Activated naive CD4-positive, alpha-beta T cell treated with anti-CD3 and anti-CD28 coated beads, Interleukin-2, amount 50 U/mL, for 72 hours (primary cell): ENCODE results near the gene PRSS50. TPM values are rescaled to one million over a fixed set of nuclear protein-coding genes. Genes with fewer than 3 reads are reported as not detected.
"Not testable (repeated sequence)": the region's sequence is repeated elsewhere in the genome, so short reads cannot be mapped to it uniquely, and the experiment has no call there.

ENCODE experiments used
- ATAC-seq, 2 donors: fragments of 150-1000 bp; cut with Tn5 transposase; 2 replicates each; pipeline ENCODE4 v1.10.0; 2021; ENCODE audit warnings: mild to moderate bottlenecking in 2 of 2, moderate library complexity in 2 of 2
- DNase-seq, 2 donors: peaks; one replicate each; pipeline ENCODE4 v3.0.0; 2021 to 2022; ENCODE audit warnings: low spot score in 2 of 2
- H3K27ac Mint-ChIP-seq, 2 donors: one replicate each; pipeline ENCODE4 v1.8.0; 2022; ENCODE audit warnings: mild to moderate bottlenecking in 2 of 2, mixed read lengths in 2 of 2
- H3K36me3 Mint-ChIP-seq, 2 donors: one replicate each; pipeline ENCODE4 v1.8.0; 2022; ENCODE audit warnings: mixed read lengths in 2 of 2
- H3K9me3 Mint-ChIP-seq, 2 donors: one replicate each; pipeline ENCODE4 v1.8.0; 2022; ENCODE audit warnings: mixed read lengths in 2 of 2
- total RNA-seq, 2 donors: library from RNA; stranded (reverse); gene quantifications; one replicate each; pipeline ENCODE4 v1.2.3, GENCODE V29; 2022

The PRSS50 gene, protein sequence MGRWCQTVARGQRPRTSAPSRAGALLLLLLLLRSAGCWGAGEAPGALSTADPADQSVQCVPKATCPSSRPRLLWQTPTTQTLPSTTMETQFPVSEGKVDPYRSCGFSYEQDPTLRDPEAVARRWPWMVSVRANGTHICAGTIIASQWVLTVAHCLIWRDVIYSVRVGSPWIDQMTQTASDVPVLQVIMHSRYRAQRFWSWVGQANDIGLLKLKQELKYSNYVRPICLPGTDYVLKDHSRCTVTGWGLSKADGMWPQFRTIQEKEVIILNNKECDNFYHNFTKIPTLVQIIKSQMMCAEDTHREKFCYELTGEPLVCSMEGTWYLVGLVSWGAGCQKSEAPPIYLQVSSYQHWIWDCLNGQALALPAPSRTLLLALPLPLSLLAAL
- total RNA-seq, result not detected

DNA sequence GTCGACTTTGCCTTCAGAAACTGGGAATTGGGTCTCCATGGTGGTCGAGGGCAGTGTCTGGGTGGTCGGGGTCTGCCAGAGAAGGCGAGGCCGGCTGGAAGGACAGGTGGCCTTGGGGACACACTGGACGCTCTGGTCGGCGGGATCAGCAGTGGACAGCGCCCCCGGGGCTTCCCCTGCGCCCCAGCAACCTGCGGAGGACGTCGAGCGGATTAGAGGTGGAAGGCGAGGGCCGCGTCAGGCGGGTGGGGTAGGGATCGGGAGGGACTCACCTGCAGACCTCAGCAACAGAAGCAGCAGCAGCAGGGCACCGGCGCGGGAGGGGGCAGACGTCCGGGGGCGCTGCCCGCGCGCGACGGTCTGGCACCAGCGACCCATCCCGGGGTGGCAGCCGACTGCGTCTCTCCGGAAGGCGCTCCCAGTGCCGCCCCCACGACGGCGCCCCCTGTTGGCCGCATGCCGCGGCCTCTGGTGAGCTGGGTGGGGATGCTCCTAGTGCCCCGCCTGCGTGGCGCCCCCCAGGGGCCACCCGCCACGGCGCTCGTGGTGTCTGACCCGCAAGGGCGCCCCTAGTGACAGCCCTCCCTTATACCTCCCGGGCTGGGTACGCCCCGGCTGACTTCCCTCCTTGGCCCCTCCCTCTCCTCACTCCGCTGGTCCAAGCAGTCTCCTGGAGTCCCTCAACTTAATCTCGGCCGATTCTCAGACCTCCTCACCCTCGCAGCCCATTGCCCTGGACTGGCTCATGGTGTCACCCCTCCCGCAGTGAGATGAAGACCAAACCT is at the start of gene PRSS50:
PRSS50 (minus strand) TSS at position 423 of the 785 bp plus-strand sequence; CDS start at position 378, 45 bp downstream.
- Mint-ChIP-seq H3K9me3 (no peaks in the 10 kb centered on the region), H3K36me3 (no peaks in the 10 kb centered on the region), H3K27ac (no peak within 1 kb of the TSS)
- ATAC-seq (peak in 1 of 2 donors; percentile 82), DNase-seq (peak in 1 of 2 donors; percentile 56)

GRCh38 chr3:46764206-46764605 is 46.5 kb upstream of the PRSS50 start:
- ATAC-seq (no peak), DNase-seq (no peak)
- Mint-ChIP-seq H3K36me3 (peaks cover 0 to 35% of the 10 kb centered on the region in 2 donors), H3K9me3 (peaks cover 0 to 31% of the 10 kb centered on the region in 2 donors), H3K27ac (no peak overlapping the region)

DNA sequence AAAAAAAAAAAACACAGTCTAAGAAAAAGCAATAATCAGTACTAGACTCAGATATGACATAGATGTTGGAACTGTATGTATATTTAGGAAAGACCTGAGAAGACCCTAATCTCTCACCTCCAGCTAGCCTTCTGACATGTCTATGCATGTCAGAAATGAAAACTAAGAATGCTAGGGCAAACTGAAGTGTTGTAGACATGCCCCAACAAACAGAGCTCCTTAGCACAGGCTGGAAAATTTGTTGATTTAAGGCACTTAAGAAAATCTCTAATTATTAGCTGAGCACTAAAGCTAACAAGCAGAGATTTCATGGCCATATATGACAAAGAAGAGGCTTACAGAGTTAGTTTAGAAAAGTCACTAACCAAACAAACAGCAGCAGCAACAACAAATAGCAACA is 45.5 kb upstream of the PRSS50 start:
- H3K9me3 Mint-ChIP-seq, result peaks cover 0 to 31% of the 10 kb centered on the region in 2 donors
- DNase-seq (no peak), ATAC-seq (no peak)
- H3K27ac Mint-ChIP-seq, result no peak overlapping the region
- peaks cover 0 to 35% of the 10 kb centered on the region in 2 donors for H3K36me3 Mint-ChIP-seq

- peaks cover 0 to 25% of the 10 kb centered on the region in 2 donors for H3K36me3 Mint-ChIP-seq
- ATAC-seq, result no peak
- no peak for DNase-seq
These were observed 41.8 kb upstream of the PRSS50 start for GRCh38 chr3:46759239-46760167.

DNA sequence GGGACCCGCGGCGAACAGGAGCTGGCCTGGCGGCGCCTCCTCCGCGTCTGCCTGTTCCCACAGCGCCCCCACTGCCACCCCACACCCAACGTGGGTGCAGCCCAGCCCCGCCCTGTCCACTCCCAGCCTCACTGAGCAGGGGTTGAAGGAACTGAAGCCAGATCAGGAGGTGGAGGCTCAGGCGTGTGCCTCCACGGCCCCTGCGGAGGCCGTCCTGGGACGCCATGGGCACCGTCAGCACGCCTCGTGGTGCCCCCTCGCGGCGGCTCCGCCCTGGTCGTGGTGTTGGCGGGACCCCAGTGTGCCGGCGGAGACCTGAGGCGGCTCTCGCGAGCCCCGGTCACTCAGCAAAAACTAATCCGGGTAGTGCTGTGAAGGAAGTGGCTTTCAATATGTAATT is 39.0 kb upstream of the PRSS50 start:
- Mint-ChIP-seq H3K36me3 (no peaks in the 10 kb centered on the region), H3K9me3 (no peaks in the 10 kb centered on the region), H3K27ac (no peak overlapping the region)
- DNase-seq (no peak), ATAC-seq (no peak)

More at GRCh38 chr3:46759239-46760167, 41.8 kb upstream of the PRSS50 start:
- Mint-ChIP-seq H3K27ac (no peak overlapping the region), H3K9me3 (peaks cover 0 to 18% of the 10 kb centered on the region in 2 donors)

GRCh38 chr3:46755646-46756045 is 38.0 kb upstream of the PRSS50 start:
- Mint-ChIP-seq H3K9me3 (no peaks in the 10 kb centered on the region), H3K27ac (no peak overlapping the region), H3K36me3 (no peaks in the 10 kb centered on the region)
- no peak for ATAC-seq
- DNase-seq, result no peak

DNA sequence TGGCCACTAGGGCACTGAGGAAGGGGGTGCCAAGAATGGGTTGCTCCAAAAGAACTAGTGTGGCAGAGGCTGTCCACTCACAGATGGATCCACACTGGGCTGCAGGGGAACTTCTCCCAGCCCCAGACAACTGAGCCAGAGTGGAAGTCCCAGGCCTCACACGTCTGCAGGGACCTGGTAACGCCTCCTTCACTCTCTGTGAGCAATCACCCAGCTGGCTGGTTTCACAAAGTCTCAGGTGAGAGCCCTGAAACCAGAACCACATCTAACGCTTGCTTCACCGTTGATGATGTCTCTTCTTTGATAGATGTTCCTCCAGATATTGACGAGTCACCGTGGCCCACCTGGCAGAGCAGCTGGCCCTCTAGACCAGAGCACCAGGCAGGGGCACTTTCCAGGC is 35.5 kb upstream of the PRSS50 start:
- peak overlapping the region in 1 of 2 donors; percentile 81 for H3K27ac Mint-ChIP-seq
- H3K36me3 Mint-ChIP-seq, H3K9me3 Mint-ChIP-seq: not testable (repeated sequence)
- ATAC-seq (peak; percentile 96 to 99), DNase-seq (peak in 1 of 2 donors; percentile 42)

DNA sequence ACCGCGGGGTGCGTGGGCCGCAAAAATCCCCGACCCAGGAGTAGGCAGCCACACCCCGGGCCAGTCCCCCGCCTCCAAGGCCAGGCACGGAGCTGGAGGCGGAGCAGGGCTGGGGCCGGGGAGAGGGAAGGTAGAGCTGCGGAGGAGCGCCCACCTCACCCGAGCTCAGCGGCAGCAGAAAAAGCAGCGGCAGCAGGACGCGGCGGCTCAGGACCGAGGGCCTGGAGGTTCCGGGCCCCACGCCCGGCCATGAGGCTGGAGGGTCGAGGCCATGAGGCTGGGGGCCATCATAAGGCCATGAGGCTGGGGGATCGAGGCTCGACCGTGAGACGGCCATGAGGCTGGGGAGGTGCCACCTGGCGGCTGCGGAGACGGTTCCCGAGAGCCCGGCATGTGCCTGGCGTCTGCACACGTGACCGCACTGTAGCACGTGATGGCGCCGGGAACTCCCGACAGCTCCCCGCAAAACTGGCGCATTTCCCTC is 32.9 kb upstream of the PRSS50 start:
- no peak overlapping the region for H3K27ac Mint-ChIP-seq
- DNase-seq (no peak), ATAC-seq (no peak)
- no peaks in the 10 kb centered on the region for H3K36me3 Mint-ChIP-seq
- H3K9me3 Mint-ChIP-seq, result no peaks in the 10 kb centered on the region

- no peaks in the 10 kb centered on the region for H3K36me3 Mint-ChIP-seq
- ATAC-seq (no peak), DNase-seq (no peak)
- H3K27ac Mint-ChIP-seq, result no peak overlapping the region
- no peaks in the 10 kb centered on the region for H3K9me3 Mint-ChIP-seq
These were observed 31.5 kb upstream of the PRSS50 start for GRCh38 chr3:46749129-46749528.

GRCh38 chr3:46748170-46748569 is 30.5 kb upstream of the PRSS50 start:
- no peak overlapping the region for H3K27ac Mint-ChIP-seq
- no peak for DNase-seq
- no peaks in the 10 kb centered on the region for H3K9me3 Mint-ChIP-seq
- no peaks in the 10 kb centered on the region for H3K36me3 Mint-ChIP-seq
- ATAC-seq, result no peak

- ATAC-seq (no peak), DNase-seq (no peak)
- Mint-ChIP-seq H3K36me3 (no peaks in the 10 kb centered on the region), H3K9me3 (no peaks in the 10 kb centered on the region), H3K27ac (no peak overlapping the region)
These were observed 29.0 kb upstream of the PRSS50 start for GRCh38 chr3:46746711-46747110.

- DNase-seq, result no peak
- Mint-ChIP-seq H3K9me3 (no peaks in the 10 kb centered on the region), H3K36me3 (no peaks in the 10 kb centered on the region), H3K27ac (no peak overlapping the region)
- ATAC-seq, result no peak
These were observed 25.4 kb upstream of the PRSS50 start for GRCh38 chr3:46742992-46743585.

DNA sequence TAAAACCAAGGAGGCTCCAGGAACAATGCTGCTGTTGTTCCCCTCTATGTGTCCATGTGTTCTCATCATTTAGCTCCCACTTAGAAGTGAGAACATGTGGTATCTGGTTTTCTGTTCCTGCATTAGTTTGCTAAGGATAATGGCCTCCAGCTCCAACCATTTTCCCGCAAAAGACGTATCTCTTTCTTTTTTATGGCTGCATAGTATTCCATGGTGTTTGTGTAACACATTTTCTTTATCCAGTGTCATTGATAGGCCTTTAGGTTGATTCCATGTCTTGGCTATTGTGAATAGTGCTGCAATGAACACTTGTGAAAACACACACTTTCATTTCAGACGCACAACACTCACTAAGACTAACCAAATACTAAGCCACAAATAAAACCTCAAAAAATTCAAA is 21.9 kb upstream of the PRSS50 start:
- not testable (repeated sequence) for H3K9me3 Mint-ChIP-seq, ATAC-seq, H3K36me3 Mint-ChIP-seq

GRCh38 chr3:46737329-46737731 is 19.7 kb upstream of the PRSS50 start:
- no peaks in the 10 kb centered on the region for H3K36me3 Mint-ChIP-seq
- ATAC-seq (no peak), DNase-seq (no peak)
- H3K9me3 Mint-ChIP-seq, result no peaks in the 10 kb centered on the region
- no peak overlapping the region for H3K27ac Mint-ChIP-seq

More for the DNA sequence above, 21.9 kb upstream of the PRSS50 start:
- not testable (repeated sequence) for DNase-seq, H3K27ac Mint-ChIP-seq

- Mint-ChIP-seq H3K36me3 (no peaks in the 10 kb centered on the region), H3K27ac (no peak overlapping the region), H3K9me3 (no peaks in the 10 kb centered on the region)
- ATAC-seq, result no peak
- DNase-seq, result no peak
These were observed 18.6 kb upstream of the PRSS50 start for GRCh38 chr3:46736006-46736872.
